GM18511 (cell line): ENCODE results near the gene COL8A2.

Source experiments
- ATAC-seq: cut with Tn5 transposase; IDR thresholded peaks from one replicate; pipeline ENCODE4 v1.9.1; 2021; ENCODE audit warnings: mild to moderate bottlenecking, moderate library complexity; ENCODE audit not compliant: unreplicated experiment

Gene COL8A2

DNA sequence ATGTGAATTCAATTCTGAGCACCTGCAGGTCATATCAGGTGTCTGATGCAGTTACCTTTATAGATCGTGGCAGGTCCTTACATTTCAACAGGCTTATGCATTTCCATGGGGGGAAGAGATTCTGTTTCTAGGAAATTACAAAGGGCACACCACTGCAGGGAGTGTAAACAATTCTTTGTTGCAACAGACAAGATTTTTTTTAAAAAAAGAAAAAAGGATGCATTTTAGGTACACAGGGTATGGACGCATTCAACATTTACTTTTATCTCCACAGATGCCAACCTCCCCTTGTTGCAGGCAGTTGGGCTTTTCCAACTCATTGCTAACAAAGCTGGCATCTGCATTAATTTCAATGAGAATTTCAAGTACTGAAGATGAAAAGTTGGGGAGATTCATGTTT lies 54.7 kb downstream of the COL8A2 start:
- ATAC-seq = no peak

DNA sequence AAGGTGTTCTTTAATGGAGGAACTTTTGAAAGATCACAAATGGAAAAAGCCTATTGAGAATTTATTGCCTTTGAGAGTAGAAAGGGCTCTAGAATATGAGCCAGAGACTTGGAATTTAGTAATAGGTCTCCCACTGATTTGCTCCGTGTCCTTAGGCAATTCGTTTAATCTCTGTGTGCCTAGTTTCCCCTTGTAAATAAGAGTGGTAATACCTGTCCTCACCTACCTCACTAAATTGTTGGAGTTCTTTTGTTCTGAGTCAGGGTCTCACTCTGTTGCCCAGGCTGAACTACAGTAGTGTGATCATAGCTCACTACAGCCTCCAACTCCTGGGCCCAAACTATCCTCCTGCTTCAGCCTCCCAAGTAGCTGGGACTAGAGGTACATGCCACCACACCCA lies 56.2 kb downstream of the COL8A2 start:
- ATAC-seq = no peak

DNA sequence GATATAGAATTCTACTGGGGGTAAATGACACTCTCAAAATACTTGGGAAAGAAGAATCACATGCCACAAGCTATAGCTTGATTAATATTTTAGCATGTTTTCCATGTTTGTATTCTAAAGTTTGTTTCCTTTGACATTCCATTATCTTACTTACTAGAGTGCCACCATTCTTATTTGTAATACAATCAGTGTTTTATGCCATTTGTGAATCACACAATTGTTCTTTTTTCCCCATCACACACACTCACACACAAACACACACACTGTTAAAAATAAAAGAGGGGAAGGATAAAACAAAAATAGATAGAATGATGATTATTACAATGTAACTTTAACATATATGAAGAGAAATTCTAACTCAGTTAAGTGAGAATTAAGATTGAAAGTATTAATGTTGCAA lies 57.2 kb downstream of the COL8A2 start:
- ATAC-seq = no peak

DNA sequence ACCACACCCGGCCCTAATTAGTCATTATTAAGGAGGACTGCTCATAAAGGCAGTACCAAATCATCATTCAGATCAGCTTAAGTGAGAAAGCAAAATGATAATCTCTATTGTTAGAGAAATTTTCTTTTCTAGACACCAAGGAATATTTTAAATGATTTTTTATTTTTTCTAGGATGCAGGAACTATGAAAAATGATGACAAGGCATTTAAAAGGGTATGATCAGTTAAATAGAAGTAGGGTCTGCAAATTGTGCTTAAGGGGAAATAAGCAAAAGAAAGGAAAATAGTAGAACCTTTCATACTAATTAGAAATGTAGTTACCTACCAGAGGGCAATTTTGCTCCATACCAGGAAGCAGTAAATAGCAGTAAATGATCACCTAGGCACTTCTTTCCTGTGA lies 62.7 kb downstream of the COL8A2 start:
- no peak for ATAC-seq

DNA sequence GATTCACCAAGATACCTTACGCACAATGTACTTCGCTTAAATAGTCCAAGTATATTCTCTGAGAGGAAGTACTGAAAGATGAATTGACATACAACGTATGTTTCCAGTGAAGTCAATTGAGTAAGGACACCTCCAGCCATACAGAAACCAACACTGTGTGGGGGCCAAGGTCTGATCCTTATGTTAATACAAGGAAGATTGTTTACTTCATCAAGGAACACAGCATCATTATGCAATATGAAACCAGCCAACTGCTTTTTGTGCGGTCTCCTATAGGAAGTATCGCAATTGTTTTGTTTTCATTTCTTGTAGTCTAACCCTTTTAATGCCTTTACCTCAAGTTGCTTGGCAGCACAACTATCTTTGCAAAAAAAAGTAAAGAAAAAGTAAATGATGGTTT lies 69.3 kb downstream of the COL8A2 start:
- no peak for ATAC-seq

DNA sequence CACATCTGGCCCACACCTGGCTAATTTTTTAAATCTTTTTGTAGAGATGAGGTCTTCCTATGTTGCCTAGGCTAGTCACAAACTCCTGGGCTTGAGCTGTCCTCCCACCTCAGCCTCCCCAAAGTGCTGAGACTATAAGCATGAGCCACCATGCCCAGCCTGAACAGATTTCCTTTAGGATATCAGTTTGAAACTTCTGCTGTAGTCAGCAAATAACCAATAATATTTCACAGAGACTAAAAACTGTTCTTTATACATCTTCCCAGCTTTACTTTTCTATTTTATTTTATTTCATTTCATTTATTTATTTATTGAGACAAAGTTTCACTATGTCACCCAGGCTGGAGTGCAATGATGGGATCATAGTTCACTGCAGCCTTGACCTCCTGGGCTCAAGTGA lies 71.0 kb downstream of the COL8A2 start:
- no peak for ATAC-seq

DNA sequence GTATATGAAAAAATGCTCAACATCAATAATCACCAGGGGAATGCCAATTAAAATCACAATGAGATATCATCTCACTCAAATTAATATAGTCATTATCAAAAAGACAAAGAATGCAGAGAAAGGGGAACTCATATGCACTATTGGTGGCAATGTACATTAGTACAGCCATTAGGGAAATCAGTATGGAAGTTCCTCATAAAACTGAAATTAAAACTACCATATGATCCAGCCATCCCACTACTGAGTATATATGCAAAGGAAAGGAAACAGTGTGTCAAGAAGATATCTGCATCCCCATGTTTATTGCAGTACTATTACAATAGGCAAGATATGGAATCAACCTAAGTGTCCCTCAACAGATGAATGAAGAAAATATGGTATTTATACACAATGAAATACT lies 73.2 kb downstream of the COL8A2 start:
- ATAC-seq = no peak
